Lung microvascular endothelial cell (primary cell): ENCODE results near the gene KCTD17. TPM values are rescaled to one million over a fixed set of nuclear protein-coding genes. Genes with fewer than 3 reads are reported as not detected.

Experiments used
- DNase-seq, 2 donors: peaks; one replicate each; pipeline versions ENCODE4 v3.0.0 to v3.0.0-alpha.2; 2010; ENCODE audit warnings: low read depth in 2 of 2
- total RNA-seq: library from RNA; depleted of rRNA; stranded (reverse); fragments of >200 nt; gene quantifications from 2 replicates; pipeline ENCODE4 v1.2.1, GENCODE V29; 2014

Gene KCTD17
- total RNA-seq, 1 donor from 2014 or later, result 81.7 TPM

GRCh38 chr22:37043209-37043827 lies 8.2 kb upstream of the KCTD17 start:
- DNase-seq, result no peak

- DNase-seq, result peak; percentile 50 to 65
Observed at GRCh38 chr22:37043828-37044538, 7.6 kb upstream of the KCTD17 start.

- no peak for DNase-seq
Observed at GRCh38 chr22:37044634-37045625, 6.6 kb upstream of the KCTD17 start.

GRCh38 chr22:37045958-37046357 lies 5.6 kb upstream of the KCTD17 start:
- DNase-seq, result peak; percentile 51 to 54

GRCh38 chr22:37046589-37046988 lies 5.0 kb upstream of the KCTD17 start:
- DNase-seq, result no peak

- DNase-seq, result no peak
Observed at GRCh38 chr22:37047006-37047405, 4.5 kb upstream of the KCTD17 start.

- DNase-seq, result no peak
Observed at GRCh38 chr22:37048133-37048532, 3.4 kb upstream of the KCTD17 start.

- no peak for DNase-seq
Observed at GRCh38 chr22:37049224-37049623, 2.3 kb upstream of the KCTD17 start.

- DNase-seq, result no peak
Observed at GRCh38 chr22:37050913-37051312, 629 bp upstream of the KCTD17 start.

GRCh38 chr22:37052386-37053309 lies 1.1 kb downstream of the KCTD17 start:
- no peak for DNase-seq

- peak in 1 of 2 donors; percentile 68 for DNase-seq
Observed at GRCh38 chr22:37053310-37054055, 1.9 kb downstream of the KCTD17 start.

- DNase-seq, result no peak
Observed at GRCh38 chr22:37054056-37054395, 2.5 kb downstream of the KCTD17 start.

- DNase-seq, result no peak
Observed at GRCh38 chr22:37054600-37055365, 3.2 kb downstream of the KCTD17 start.

GRCh38 chr22:37056246-37056645 lies 4.7 kb downstream of the KCTD17 start:
- no peak for DNase-seq

GRCh38 chr22:37057226-37057625 lies 5.7 kb downstream of the KCTD17 start:
- no peak for DNase-seq

- DNase-seq, result no peak
Observed at GRCh38 chr22:37057796-37058510, 6.4 kb downstream of the KCTD17 start.

- DNase-seq, result no peak
Observed at GRCh38 chr22:37058917-37059701, 7.6 kb downstream of the KCTD17 start.

GRCh38 chr22:37059876-37060449 lies 8.4 kb downstream of the KCTD17 start:
- no peak for DNase-seq
